Thyroid gland (tissue), 4 donors: Measurements from ENCODE around the gene SHROOM1.

ENCODE experiments used
- POLR2A ChIP-seq, 2 donors: fragments of 450-650 bp; IDR thresholded peaks; one replicate each; pipeline ENCODE4 v1.6.1; 2017; ENCODE audit warnings: antibody characterized with exemption in 2 of 2, mild to moderate bottlenecking in 2 of 2, moderate library complexity in 1 of 2
- TF ChIP-seq, protein P1 (sequence below), 6 experiments: fragments of 200-600 bp in 3 of 6; fragments of 450-650 bp in 3 of 6; sonication (generic) in 3 of 6; IDR thresholded peaks; one replicate each; pipeline ENCODE4 v1.5.1; 2016 to 2019; ENCODE audit warnings: antibody characterized with exemption in 6 of 6, mild to moderate bottlenecking in 2 of 6, inconsistent platforms in 1 of 6, moderate library complexity in 1 of 6

DNA sequence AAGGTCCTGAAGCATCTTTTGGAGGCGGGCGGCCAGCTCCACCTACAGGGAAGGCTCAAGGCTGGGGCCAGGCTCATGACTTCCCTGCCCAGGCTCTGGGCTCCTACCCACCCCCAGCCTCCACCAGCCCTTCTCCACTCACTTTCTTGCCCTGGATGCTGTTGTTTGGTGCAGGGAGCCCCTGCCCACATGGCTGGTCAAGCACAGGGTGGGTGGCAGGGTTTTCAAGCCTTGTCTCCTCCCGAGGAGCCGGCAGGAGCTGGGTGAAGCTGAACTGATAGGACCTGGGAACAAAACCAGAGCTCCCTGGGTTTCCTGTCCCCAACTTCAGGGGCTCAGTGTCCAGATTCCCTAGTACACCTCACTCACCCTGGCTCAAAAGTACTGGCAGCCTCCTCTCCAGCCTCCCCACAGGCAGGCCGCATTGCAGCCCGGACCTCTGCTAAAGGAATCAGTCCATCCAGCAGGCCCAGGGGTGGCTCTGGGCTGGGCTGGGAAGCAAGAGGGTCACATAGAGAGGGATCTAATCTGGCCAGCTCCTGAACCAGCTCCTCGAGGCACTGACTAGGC is 6.9 kb downstream of the SHROOM1 start:
- TF ChIP-seq, protein P1, sequence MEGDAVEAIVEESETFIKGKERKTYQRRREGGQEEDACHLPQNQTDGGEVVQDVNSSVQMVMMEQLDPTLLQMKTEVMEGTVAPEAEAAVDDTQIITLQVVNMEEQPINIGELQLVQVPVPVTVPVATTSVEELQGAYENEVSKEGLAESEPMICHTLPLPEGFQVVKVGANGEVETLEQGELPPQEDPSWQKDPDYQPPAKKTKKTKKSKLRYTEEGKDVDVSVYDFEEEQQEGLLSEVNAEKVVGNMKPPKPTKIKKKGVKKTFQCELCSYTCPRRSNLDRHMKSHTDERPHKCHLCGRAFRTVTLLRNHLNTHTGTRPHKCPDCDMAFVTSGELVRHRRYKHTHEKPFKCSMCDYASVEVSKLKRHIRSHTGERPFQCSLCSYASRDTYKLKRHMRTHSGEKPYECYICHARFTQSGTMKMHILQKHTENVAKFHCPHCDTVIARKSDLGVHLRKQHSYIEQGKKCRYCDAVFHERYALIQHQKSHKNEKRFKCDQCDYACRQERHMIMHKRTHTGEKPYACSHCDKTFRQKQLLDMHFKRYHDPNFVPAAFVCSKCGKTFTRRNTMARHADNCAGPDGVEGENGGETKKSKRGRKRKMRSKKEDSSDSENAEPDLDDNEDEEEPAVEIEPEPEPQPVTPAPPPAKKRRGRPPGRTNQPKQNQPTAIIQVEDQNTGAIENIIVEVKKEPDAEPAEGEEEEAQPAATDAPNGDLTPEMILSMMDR (IDR thresholded peaks at IDR 0.05) = no peak
- TF ChIP-seq POLR2A (IDR thresholded peaks at IDR 0.05) = no peak
